K562 (cell line): ENCODE data around the gene SUCNR1.

Experiments used
- CTCF ChIP-seq, 3 experiments: IDR thresholded peaks in 2 of 3; conservative IDR thresholded peaks in 1 of 3; 2 replicates each; pipeline ENCODE4 v1.5.1; 2011 to 2012; ENCODE audit warnings: low read length in 3 of 3, mild to moderate bottlenecking in 3 of 3, control low read depth in 2 of 3, improper control_type of control experiment in 1 of 3, inconsistent platforms in 1 of 3, low read depth in 1 of 3, mixed read lengths in 1 of 3, moderate library complexity in 1 of 3; ENCODE audit not compliant: insufficient read depth in 2 of 3
- FOXA1 ChIP-seq: fragments of 450-650 bp; IDR thresholded peaks from 2 replicates; pipeline ENCODE4 v1.6.1; 2016; ENCODE audit warnings: mild to moderate bottlenecking, borderline replicate concordance
- HMG20B ChIP-seq: fragments of 250-450 bp; sonication (Bioruptor Pico); IDR thresholded peaks from 2 replicates; pipeline ENCODE4 v1.5.0; 2021; ENCODE audit warnings: mild to moderate bottlenecking
- MYC ChIP-seq, 2 experiments: fragments of 250-450 bp in 1 of 2; sonication (Bioruptor Pico) in 1 of 2; IDR thresholded peaks; 2 replicates each; pipeline versions ENCODE4 v1.5.1 to v1.6.1; 2012 to 2021; ENCODE audit warnings: low read depth in 2 of 2, borderline replicate concordance in 1 of 2, improper control_type of control experiment in 1 of 2, low read length in 1 of 2, mild to moderate bottlenecking in 1 of 2, moderate library complexity in 1 of 2
- NR3C1 ChIP-seq: sonication (generic); formaldehyde crosslinking; IDR thresholded peaks from 2 replicates; pipeline ENCODE4 v1.8.1; 2022; ENCODE audit warnings: missing genetic modification reagents
- POLR2A ChIP-seq: fragments of 450-650 bp; conservative IDR thresholded peaks from 2 replicates; pipeline ENCODE4 v1.6.1; 2016
- SIN3B ChIP-seq: fragments of 450-650 bp; IDR thresholded peaks from 2 replicates; pipeline ENCODE4 v1.6.1; 2017; ENCODE audit warnings: low read depth, mild to moderate bottlenecking, moderate library complexity
- STAT5B ChIP-seq: fragments of 250-450 bp; sonication (Bioruptor Pico); IDR thresholded peaks from 2 replicates; pipeline ENCODE4 v1.8.0; 2021; ENCODE audit warnings: mild to moderate bottlenecking, inconsistent platforms
- TRIM25 ChIP-seq: fragments of 450-650 bp; IDR thresholded peaks from 2 replicates; pipeline ENCODE4 v1.7.0; 2016; ENCODE audit warnings: borderline replicate concordance
- ZFP36 ChIP-seq: fragments of 150-350 bp; IDR thresholded peaks from 2 replicates; pipeline ENCODE4 v1.6.1; 2018; ENCODE audit warnings: low read length, low read depth; ENCODE audit not compliant: partially characterized antibody
- ZNF146 ChIP-seq: IDR thresholded peaks from one replicate; pipeline ENCODE4 v1.6.1; 2018; ENCODE audit warnings: missing compliant biosample characterization; ENCODE audit not compliant: unreplicated experiment

GRCh38 chr3:151859233-151859673 lies 14.2 kb upstream of the SUCNR1 start:
- TF ChIP-seq FOXA1 (no peak), MYC (IDR thresholded peaks at IDR 0.05; ENCODE audit: low read depth, low read length) (no peak), MYC (CRISPR knock-in tag; IDR thresholded peaks at IDR 0.05; ENCODE audit: borderline replicate concordance, low read depth) (no peak), POLR2A (no peak), NR3C1 (no peak), HMG20B (CRISPR knock-in tag) (no peak), ZFP36 (no peak), SIN3B (no peak), TRIM25 (no peak), CTCF (IDR thresholded peaks at IDR 0.05 in 2 of 3, conservative IDR thresholded peaks at IDR 0.05 in 1 of 3; ENCODE audit: insufficient read depth in 2 of 3, low read depth in 1 of 3, low read length in 3 of 3) (no peak), STAT5B (CRISPR knock-in tag) (no peak), ZNF146 (CRISPR knock-in tag) (no peak)
